GM21367 (cell line): ENCODE measurements around the gene CDK13.
"Not testable (repeated sequence)": the region's sequence is repeated elsewhere in the genome, so short reads cannot be mapped to it uniquely, and the experiment has no call there.

ENCODE experiments used
- ATAC-seq: cut with Tn5 transposase; IDR thresholded peaks from one replicate; pipeline ENCODE4 v1.9.1; 2021; ENCODE audit not compliant: unreplicated experiment

Gene CDK13

DNA sequence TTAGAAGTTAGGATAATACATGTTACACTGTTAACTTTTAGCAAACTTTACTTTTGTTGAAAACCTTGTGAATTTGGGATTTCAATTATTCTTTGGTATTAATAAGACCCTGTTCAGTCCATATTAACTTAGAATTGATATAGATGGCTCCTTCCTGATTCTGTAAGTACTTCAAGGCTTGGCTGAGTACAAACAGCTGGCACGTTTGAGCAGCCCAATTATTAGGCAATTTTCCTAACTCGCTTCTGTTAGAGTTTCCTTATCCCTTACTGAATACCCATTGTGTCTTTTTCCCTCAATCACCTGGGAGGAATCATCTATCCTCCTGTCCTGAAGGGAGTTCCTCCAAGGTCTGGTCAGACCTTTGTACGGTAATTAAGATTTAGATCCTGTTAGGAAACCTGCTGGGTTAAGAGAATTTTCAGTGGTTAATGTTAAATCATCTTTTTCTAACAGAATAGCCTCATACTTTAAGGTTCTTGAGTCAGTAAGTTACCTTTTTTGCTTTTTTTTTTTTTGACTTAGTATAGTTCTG, 195.6 kb downstream of the CDK13 start:
- not testable (repeated sequence) for ATAC-seq

DNA sequence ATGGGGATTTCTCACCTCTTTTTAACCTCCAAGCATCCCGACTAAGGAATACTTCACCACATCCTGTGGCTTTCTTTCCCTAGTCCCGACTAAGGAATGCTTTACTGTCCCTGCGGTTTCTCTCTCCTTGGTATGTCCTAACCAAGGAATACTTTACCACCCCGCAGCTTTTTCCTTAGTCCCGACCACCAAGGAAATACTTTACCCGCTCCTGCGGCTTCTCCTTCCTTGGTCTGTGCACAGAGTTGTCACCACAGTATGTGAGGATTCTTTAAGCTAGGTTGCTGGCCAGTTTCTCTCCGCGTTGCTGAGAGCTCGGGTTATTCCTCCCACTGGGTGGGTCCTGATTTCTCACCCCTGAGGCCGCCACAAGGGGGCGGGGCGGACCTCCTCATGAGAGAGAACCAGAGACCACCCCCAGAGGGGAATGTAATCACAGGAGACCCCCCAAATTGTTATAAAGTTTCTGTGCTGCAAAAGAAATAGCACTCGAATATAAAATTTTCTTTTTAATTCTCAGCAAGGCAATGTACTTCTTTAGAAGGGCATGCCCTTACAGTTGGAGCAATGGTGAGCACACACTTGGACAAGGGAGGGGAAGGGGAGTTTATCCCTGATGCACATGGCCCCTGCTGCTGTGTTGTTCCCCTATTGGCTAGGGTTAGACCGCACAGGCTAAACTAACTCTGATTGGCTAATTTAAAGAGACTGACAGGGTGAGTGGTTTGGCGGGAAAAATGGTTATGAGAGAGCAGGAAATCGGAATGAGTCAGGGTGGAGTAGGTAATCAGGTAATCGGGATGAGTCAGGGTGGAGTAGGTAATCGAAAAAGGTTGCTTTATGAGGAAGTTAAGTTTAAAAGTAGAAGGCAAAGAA, 197.6 kb downstream of the CDK13 start:
- no peak for ATAC-seq

DNA sequence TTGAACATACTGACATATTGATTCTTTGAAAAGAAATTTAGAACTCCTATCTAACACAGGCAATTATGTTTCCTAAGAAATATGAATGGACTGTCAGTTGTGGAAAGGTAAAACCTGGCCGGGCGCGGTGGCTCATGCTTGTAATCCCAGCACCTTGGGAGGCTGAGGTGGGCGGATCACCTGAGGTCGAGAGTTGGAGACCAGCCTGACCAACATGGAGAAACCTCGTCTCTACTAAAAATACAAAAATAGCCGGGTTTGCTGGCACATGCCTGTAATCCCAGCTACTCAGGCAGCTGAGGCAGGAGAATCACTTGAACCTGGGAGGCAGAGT, 198.2 kb downstream of the CDK13 start:
- not testable (repeated sequence) for ATAC-seq

DNA sequence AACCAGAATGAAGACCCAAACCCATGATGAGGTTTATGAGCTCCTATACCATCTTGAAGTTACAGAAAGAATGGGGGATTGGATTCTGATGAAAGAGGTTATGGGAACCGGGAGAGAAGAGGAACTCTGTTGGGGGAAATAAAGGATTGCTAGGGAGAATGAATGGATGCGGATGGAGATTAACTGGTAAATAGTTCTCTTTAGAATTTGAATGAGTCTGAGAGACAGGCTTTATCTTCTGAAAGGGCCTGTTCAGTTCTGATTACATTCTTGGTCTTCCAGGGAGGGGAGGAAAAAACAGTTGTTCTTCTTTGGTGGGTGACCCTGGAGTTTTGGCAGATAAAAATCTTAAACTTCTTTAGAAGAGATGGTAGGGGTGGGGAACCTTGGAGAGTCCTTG, 198.6 kb downstream of the CDK13 start:
- ATAC-seq: no peak
